GM12891 (cell line): ENCODE results near the gene IMP3.
A peak's percentile ranks its signal among the peaks of the same experiment; 100 is the strongest.
"Not testable (repeated sequence)": the region's sequence is repeated elsewhere in the genome, so short reads cannot be mapped to it uniquely, and the experiment has no call there.

Experiments
- DNase-seq: peaks from one replicate; pipeline ENCODE4 v3.0.0; 2011; ENCODE audit warnings: low spot score; ENCODE audit not compliant: insufficient read length
- FAIRE-seq: peaks from 2 replicates; lab custom pipeline; 2011; peaks lifted over from hg19 to GRCh38; lab: Jason Lieb, UNC
- PAX5 ChIP-seq: IDR thresholded peaks from 2 replicates; pipeline ENCODE4 v1.6.1; 2011; ENCODE audit warnings: low read length, moderate library complexity, mild to moderate bottlenecking; ENCODE audit not compliant: insufficient read depth, severe bottlenecking
- POLR2A ChIP-seq: IDR thresholded peaks from 2 replicates; pipeline ENCODE4 v1.6.1; 2011; ENCODE audit warnings: low read depth, low read length, control low read depth
- POLR2AphosphoS5 ChIP-seq: IDR thresholded peaks from 2 replicates; pipeline ENCODE4 v1.6.1; 2011; ENCODE audit warnings: low read depth, low read length, control low read depth
- POU2F2 ChIP-seq: IDR thresholded peaks from 2 replicates; pipeline ENCODE4 v1.6.1; 2011; ENCODE audit warnings: low read depth, mild to moderate bottlenecking, control low read depth, low read length, moderate library complexity
- SPI1 ChIP-seq: IDR thresholded peaks from 2 replicates; pipeline ENCODE4 v1.6.1; 2011; ENCODE audit warnings: low read depth, low read length, control low read depth
- TAF1 ChIP-seq: IDR thresholded peaks from 2 replicates; pipeline ENCODE4 v1.6.1; 2011; ENCODE audit warnings: low read depth, low read length, control low read depth

The IMP3 gene

DNA sequence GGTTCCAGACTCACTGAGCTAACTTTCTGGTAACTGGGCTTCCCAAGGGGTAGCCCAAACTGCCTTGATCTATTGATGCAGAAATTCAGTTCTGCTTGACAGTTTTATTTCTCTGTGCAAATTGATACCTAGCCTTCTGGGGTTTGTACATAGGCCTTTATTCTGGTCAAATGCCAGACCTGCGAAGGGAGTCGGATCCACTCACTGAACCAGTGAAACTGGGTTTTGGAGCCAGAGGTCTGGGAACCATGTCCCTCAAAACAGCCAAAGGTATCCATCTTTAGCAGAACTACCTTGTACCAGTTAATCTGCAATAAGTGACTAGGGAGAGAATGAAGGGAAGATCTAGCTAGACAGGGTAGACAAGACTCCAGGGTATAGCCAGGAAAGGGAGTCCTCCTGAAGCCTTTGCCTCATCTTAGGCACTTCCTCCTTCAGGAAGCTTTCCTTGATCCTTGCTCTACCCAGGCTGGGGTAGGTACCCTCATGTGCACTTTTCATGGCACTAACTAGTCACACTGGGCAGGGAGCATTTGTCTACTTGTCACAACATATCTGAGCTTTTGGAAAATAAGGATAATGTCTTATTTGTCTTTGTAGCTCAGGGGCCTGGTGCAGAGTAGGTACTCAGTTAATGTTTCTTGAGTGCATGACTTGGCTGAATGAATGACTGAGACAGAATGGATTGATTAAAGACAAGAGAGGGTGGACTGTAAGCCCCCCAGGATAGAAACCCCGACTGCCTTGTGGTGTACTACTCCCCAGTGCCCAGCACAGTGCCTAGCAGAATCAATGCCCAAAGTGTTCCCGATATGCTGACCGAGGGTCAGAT is 6.3 kb upstream of the IMP3 start:
- TF ChIP-seq TAF1 (no peak), POLR2AphosphoS5 (no peak), POU2F2 (no peak), POLR2A (no peak), SPI1 (no peak), PAX5 (no peak)
- FAIRE-seq (no peak), DNase-seq (no peak)

DNA sequence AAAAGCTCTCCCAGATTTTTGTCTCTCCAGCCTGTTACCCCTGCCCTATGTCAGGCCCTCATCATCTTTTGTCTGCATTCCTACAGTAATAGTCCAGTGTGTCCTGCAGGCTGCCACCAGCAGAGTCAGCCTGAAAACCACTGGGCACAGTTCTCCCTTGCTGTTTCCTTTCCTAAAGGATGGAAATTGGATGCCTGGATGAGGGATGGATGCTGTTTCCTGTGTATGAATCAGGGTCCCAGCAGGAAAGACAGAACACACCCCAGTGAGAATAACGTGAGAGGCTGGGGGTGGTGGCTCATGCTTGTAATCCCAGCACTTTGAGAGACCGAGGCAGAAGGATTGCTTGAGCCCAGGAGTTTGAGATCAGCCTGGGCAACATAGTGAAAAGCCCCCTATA is 4.4 kb upstream of the IMP3 start:
- DNase-seq (no peak), FAIRE-seq (no peak)

DNA sequence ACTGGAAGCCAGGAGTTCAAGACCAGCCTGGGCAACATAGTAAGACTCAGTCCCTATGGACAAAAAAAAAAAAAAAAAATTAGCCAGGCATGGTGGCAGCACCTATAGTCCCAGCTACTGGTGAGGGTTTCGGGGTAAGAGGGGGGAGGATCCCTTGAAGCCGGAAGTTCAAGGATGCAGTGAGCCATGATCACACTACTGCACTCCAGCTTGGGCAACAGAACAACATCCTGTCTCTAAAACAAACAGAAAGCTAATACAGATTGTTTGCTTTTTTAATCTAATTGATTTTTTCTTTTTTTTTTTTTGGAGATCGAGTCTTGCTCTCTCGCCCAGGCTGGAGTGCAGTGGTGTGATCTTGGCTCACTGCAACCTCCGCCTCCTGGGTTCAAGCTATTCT is 1.6 kb upstream of the IMP3 start:
- DNase-seq = no peak
- TF ChIP-seq TAF1 (no peak), POLR2A (no peak), POLR2AphosphoS5 (no peak), POU2F2 (no peak), SPI1 (no peak), PAX5 (no peak)
- FAIRE-seq = no peak

More for the DNA sequence above, 4.4 kb upstream of the IMP3 start:
- no peak for TF ChIP-seq POLR2AphosphoS5
- TF ChIP-seq SPI1 = no peak
- no peak for TF ChIP-seq TAF1
- TF ChIP-seq PAX5 = no peak
- no peak for TF ChIP-seq POLR2A
- TF ChIP-seq POU2F2 = no peak

DNA sequence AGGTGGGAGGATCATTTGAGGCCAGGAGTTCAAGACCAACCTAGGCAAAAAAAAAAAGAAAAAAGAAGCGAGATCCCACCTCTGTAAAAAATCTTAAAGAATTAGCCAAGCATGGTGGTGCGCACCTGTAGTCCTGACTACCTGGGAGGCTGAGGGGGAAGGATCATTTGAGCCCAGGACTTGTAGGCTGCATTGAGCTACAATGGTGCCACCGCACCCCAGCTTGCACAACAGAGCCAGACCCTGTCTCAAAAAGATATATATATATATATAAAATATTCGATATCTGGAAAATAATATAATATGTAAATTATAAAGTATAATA is 1.1 kb upstream of the IMP3 start:
- DNase-seq = no peak
- FAIRE-seq = no peak
- TF ChIP-seq POLR2A = no peak

DNA sequence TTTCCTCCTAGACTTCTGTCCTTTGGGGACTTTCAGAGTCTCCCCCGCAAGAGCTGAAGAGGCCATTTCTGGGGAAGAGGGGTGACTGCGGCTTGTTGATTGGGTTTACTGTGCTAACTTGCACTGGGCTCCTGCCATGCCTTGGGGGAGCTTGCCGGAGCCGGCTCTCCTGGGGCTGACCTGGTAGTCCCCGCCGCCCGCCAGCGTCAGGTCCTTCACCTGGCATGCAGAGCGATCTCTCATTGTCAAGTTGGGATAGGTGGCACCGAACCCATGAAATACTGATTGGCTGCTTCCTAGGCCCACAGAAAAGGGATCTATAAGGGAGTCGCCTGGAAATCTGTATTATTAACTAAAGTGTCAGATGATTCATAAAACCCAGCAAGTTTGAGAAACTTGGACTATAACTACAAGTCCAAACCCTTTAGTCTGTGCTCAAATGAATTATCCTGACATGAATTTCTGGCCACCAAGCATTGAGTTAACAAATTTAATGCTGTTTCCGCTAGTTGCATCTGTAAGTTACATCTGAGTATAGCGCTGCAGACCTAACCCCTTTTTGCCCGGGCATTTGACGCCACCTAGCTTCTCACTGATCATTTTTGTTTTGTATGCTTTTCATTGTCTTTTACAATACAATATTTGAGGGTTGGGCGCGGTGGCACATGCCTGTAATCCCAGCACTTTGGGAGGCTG is 607 bp upstream of the IMP3 start:
- FAIRE-seq = no peak
- DNase-seq = no peak
- TF ChIP-seq PAX5 (no peak), SPI1 (no peak), POU2F2 (no peak), POLR2AphosphoS5 (no peak), POLR2A (no peak), TAF1 (no peak)

DNA sequence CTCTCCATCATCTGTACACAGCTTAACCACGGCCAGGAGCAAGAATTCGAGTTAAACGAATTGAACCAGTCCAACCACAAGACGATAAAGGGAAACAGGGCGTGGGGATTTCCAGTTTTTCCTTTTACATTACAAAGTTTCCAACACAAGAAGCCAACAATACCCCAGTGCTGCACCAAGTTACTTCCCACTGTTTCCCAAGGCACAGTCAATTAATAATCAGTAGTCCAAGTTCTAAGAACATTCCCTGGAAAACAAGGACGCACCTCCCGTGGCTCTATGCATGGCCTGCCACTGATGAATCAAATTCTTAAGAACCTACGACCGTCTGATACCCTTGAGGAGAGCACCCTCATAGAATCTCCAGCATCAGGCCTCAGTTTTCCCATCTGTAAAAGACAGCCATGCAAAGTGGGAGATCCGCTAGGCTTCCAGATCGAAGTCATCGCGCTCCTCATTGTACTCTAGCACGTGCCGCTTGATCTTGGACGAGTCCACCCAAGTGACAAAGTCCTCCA is 774 bp downstream of the IMP3 start:
- FAIRE-seq (no peak), DNase-seq (no peak)

DNA sequence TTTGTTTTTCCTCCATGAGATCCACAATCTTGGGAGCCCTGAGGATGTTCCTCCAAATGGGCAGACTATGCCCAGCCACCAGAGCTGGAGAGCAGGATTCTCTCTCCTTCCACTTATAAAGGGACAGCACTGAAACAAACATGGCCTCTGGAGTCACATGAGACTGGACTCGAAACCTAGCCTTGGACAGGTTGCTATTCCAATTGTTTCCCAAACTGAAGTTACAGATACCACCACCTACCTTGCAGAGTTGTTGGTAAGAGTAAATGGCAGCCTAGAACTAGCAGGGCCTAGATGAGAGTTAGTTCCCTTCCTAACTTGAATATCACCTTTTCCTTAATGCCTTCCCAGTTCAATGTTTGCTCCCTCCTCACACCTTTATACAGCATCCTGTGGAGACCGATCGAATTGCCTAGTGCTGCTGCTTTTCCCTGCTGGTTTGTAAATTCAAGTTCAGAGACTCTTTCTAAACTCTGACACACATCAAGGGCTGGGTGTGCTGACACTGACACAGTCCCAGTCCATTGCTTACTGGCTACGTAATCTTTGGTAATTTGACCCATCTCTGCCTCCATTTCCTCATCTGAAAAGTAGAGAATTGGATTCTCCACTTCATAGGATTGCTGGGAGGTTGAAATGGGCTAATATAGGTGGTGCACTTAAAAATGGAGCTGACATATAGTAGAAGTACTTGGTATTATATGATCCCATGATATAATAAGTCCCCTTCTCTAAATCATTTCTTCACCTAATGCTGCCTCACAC is 2.6 kb downstream of the IMP3 start:
- FAIRE-seq = no peak
- TF ChIP-seq PAX5 = no peak
- peak; percentile 51; the same call in 1 of the 2 replicates for TF ChIP-seq POLR2A
- no peak for DNase-seq

More for the DNA sequence above, 774 bp downstream of the IMP3 start:
- TF ChIP-seq PAX5 (no peak), POLR2A (no peak), TAF1 (no peak), POU2F2 (no peak), POLR2AphosphoS5 (no peak), SPI1 (no peak)

DNA sequence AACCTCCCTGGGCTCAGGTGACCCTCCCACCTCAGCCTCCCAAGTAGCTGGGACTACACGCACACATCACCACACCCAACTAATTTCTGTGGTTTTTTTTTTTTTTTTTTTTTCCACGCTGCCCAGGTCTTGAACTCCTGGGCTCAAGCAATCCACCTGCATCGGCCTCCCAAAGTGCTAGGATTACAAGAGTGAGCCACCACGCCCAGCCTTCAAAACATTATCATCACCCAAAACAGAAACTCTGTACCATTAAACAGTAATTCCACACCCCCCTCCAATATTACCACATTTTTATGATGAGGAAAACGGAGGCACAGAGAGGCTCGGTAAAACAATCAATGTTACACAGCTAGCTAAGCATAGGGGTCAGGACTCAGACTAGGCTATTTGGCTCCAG is 4.0 kb downstream of the IMP3 start:
- DNase-seq = no peak
- no peak for FAIRE-seq
- TF ChIP-seq POU2F2 (no peak), PAX5 (no peak), POLR2AphosphoS5 (no peak), POLR2A (no peak)

DNA sequence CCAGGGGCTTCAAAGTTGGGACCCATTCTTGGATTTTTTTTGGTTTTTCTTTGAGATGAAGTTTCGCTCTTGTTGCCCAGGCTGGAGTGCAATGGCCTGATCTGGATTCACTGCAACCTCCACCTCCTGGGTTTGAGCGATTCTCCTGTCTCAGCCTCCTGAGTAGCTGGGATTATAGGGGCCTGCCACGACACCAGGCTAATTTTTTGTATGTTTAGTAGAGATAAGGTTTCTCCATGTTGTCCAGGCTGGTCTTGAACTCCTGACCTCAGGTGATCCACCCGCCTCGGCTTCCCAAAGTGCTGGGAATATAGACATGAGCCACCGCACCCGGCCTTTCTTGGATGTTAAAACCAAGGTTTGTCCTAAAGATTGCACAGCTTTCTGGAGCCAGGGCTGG is 6.1 kb downstream of the IMP3 start:
- FAIRE-seq, DNase-seq: not testable (repeated sequence)
